CD4-positive, alpha-beta T cell treated with Interleukin-4 for 1 hour (primary cell): ENCODE results near the gene MRTFB.
"Not testable (repeated sequence)": the region's sequence is repeated elsewhere in the genome, so short reads cannot be mapped to it uniquely, and the experiment has no call there.

Experiments used
- DNase-seq, 2 donors: peaks; one replicate each; pipeline ENCODE4 v3.0.0-alpha.2; 2020 to 2022

Gene MRTFB

GRCh38 chr16:14106457-14106856 is 35.3 kb downstream of the MRTFB start:
- no peak for DNase-seq

GRCh38 chr16:14106961-14107360 is 35.8 kb downstream of the MRTFB start:
- no peak for DNase-seq

- no peak for DNase-seq
Observed at GRCh38 chr16:14109077-14109775, 38.1 kb downstream of the MRTFB start.

DNA sequence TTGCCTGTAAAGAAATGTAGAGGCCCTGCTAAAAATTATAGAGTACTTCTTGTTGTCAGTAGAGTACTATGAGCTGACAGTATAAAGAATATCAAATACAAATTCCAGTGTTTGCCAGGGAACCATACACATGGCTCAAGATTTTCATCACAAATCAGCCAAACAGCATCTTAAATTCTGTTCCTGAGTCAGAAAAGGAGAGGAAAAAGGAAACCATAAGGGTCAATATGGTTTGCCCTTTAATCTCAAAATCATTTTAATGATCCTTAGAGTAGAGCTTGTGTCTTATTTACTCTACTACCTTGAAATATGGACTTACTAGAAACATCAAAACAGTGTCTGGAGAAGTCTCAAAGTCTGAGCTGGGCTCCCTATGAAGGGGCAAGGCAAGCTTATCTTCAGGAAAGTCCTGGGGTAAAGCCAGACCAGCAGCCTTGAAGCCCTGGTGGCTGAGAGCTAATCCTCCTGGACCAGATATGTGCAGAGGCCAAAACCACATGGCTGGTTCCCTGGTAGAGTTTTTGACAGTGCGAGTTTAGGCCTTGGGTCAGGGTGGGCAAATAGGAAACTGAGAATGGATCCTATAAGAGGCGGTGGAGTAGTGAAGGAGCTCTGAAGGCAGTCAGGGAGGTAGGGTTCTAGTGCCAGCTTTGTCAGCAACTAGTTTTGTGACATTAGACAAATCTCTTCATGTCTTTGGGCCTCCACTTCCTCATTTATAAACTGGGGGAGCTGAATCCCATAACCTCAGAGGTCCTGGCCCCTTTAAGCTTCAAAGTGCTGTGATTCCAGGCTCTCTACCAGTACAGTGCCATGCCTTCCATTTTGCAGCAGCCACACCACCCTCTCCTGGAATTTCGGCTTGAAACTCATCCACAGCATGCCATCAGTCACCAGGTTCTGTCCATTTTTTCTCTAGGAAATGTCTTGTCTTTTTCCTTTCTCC is 38.9 kb downstream of the MRTFB start:
- DNase-seq, result no peak

GRCh38 chr16:14110728-14111251 is 39.7 kb downstream of the MRTFB start:
- DNase-seq, result no peak

DNA sequence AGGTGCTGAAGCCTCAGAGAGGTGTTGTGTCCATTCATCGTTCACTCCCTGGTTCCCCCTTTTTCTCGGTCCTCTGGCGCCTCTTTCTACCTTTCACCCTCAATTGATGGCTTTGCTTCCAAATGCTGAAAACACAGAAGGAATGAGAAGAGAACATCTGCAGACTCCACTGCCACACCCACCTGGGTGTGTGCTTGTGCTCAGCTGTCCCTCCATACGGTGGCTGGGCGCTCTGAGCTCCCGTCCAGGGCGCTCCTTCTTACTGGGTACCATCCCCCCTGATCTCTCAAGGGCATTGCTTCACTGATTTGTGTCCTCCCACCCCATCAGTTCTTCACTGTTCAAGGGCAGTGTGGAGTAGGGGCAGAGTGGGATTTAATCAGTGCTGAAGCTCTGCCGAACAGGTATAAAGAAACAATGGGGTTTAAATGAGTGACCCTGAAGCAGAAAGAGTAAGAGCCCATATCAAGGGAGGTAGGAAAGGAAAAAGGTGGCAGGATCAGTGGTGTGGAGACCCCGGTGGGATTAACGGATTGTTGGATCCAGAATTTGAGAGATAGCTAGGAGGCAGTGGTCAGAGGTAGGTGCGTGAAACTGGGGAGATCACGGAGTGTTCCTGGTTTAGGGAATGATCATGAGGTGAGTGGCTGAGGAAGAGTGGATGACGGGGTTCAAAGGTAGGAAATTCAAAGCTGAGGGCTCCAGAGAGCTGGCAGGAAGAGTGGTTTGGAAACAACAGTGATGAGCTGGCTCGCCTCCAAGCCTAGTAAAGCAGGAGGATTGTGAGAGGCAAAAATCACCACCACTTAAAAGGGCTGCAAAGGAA is 40.8 kb downstream of the MRTFB start:
- no peak for DNase-seq

DNA sequence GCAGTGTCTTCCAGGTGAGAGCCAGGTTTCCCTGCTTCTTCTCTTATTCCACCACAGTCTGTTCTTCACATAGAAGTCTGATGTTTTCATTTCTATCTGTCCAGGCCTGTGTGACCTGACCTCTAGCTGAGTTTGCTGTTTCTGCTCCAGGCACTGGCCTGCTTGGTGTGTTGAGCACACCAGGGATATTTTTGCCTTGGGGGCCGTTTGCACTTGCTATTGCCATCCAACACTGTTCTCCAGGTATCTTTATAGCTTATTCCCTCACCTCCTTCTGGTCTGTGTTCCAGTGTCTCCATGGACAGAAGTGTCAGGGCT is 41.4 kb downstream of the MRTFB start:
- no peak for DNase-seq

DNA sequence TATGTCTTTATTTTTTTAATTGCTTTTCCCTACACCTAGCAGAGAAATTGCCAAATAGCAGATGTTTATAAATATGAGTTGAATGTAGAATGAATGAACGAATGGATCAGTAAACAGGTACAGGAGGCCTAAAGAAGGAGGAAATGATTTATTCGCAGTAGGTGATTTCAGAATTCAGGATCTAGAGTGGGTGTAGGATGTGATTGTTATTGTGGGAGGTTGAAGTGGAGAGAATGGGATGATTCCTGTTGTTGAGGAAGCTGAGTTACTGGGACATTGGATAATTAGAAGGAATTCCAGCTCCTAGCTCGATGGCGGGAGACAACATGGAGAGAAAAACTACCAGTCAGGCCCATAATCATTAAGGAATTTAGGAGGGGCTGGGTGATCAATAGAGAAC is 42.2 kb downstream of the MRTFB start:
- DNase-seq, result no peak

DNA sequence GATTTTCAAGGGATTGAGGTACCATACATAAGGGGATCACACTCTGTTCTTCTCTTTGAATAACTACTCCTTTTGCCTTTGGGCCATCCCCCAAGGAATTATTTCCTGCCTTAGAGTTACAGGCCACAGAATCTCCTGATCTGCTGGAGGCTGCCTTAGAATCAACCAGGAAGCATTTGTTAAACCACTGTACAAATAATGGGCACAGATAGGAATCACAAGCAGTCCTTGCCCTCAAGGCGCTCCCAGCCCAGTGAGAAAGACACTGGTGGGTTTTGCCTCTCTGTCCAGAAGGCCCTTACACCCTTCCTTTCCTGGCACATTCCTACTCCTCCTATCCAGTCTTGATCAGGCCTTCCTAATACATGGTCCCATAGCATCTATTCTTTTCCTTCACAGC is 45.9 kb downstream of the MRTFB start:
- no peak for DNase-seq

DNA sequence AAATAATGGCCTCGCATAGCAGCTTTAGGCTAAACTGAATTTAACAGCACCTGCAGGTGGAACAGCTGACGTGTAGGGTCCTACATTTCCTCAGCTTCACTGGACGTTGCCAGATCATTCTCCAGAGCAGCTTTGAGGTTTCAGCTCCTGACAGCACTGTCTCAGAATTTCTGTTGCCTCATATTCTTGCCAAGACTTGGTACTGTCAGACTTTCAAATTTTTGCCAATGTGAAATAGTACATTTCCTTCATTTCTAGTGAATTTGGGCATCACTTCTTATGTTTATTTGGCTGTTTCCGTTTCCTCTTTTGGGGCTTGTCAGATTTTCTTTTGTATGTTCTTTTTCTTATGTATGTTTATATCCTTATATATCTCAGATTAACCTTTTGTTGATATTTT is 48.7 kb downstream of the MRTFB start:
- no peak for DNase-seq

DNA sequence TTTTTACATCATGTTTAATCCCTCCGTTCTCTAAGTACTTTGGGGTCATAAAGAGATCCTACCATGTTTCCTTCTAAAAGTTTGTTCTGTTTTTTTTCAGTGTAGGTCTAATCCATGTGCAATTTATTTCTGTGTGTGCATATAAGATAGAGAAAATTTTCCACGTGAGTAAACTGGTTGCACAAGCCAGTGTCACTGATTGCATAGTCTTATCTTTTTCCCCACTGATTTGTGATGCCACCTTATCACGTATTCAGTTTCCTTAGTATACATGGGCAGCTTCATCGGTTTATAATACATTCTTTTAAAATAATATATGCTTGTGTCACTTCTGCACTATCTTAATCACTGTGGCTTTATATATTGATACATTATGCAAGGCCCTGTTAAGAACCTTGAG is 49.2 kb downstream of the MRTFB start:
- no peak for DNase-seq

GRCh38 chr16:14121142-14121541 is 50.0 kb downstream of the MRTFB start:
- DNase-seq, result no peak

- no peak for DNase-seq
Observed at GRCh38 chr16:14121872-14122271, 50.8 kb downstream of the MRTFB start.

GRCh38 chr16:14122430-14122829 is 51.3 kb downstream of the MRTFB start:
- DNase-seq, result not testable (repeated sequence)

DNA sequence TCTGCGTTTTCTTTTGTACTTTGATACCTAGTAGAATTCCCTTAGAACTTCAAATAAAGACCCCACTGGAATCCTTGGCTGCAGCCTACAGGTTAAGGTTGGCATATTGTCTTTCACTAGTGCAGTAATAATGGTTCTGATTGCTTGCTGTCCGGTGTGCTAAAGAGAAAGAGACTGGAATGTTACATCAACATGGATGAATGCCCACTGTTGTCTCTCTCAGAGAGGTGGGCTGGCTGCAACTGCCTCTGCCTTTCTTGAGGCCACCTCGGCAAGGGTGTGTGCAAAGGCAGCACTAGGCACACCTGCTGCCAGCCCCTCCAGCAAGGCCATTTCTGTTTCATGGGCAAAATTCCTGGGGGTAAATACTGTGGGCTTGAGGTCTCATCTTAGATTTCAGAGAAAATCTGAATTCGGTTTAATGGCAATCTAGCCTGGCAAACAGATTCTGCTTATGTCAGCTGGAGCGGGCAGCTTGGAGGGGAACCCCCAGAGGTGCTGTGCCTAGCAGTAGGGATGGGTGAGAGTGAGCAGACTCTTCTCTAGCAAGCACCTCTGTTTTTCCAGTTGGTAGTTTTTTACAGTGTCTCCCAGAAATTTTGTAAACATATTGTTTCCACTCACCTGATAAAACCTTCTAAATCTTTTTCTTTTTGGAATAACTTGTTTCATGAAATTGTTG is 54.0 kb downstream of the MRTFB start:
- no peak for DNase-seq

GRCh38 chr16:14125708-14126107 is 54.6 kb downstream of the MRTFB start:
- DNase-seq, result no peak

- no peak for DNase-seq
Observed at GRCh38 chr16:14128097-14128496, 57.0 kb downstream of the MRTFB start.

GRCh38 chr16:14129502-14129901 is 58.4 kb downstream of the MRTFB start:
- no peak for DNase-seq

DNA sequence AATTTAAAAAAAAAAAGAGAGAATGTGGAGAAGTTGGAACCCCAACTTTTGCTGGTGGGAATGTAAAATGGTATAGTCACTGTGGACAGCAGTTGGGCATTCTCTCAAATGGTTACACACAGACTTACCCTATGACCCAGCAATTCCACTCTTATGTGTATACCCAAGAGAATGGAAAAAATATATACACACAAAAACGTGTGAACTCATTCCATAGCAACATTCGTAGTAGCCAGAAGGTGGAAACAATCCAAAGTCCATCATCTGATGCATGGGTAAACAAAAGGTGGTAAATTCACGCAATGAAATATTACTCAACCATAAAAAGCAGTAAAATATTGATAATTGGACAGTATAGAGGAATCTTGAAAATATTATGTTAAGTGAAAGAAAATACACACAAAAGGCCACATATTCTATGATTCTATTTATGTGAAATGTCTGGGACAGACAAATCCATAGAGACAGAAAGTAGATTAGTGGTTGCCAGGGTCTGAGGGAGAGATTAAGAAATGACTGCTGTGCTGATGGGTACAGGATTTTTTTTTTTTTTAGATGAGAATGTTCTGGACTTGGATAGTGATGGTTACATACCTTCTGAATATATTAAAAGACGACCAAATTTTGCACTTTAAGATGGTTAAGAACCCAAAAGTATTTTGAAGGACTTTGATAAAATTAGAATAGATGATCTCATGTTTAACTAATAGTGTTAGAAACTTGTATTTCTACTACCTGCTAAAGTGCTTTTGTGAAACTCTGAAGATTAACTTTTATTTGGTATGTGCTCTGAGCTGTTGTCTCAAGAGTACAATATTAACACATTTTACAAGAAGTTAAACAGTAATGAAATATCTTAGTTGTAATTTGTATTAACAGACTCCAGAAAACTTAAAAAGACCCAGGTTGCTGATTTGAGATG is 60.9 kb downstream of the MRTFB start:
- no peak for DNase-seq

DNA sequence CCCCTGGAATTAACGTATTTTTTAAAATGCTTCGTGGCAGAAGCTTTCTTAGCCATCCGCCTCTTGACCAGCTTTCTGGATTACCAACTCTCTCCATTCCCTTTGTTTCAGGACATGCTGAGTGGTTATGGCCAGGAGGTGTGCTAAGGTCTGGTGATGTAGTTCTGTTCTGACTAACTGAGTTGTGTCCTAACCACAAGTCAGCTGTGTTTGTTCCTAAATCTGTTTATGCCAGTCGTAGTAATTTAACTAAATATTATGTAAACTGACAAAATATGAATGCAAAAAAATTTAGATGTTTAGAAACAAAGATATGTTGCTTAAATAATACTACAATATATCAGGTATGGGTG is 61.6 kb downstream of the MRTFB start:
- DNase-seq, result no peak

GRCh38 chr16:14133907-14134306 is 62.8 kb downstream of the MRTFB start:
- no peak for DNase-seq

DNA sequence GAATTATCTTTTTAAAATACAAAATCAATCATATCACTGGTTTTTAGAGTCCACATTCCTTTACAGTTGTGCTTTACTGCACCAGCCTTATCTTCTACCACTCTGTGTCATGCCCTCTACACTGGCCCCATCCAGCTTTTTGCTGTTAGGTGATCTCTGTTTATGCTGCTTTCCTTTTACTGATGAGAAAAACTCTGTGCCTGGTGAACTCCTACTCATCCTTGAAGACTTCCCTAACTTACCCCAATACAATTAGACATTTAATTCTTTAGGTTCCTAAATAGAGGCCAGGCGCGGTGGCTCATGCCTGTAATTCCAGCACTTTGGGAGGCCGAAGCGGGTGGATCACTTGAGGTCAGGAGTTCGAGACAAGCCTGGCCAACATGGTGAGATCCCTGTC is 64.6 kb downstream of the MRTFB start:
- no peak for DNase-seq
